WTC11 (cell line): ENCODE results near the gene BOK.

Experiments
- CTCF ChIP-seq: fragments of 200-600 bp; IDR thresholded peaks from 2 replicates; pipeline ENCODE4 v1.8.0; 2022; ENCODE audit warnings: antibody characterized with exemption
- E2F5 ChIP-seq: sonication (generic); formaldehyde crosslinking; IDR thresholded peaks from 2 replicates; pipeline ENCODE4 v1.8.1; 2022; ENCODE audit warnings: mild to moderate bottlenecking, moderate library complexity, missing genetic modification reagents
- GABPB1 ChIP-seq: sonication (generic); formaldehyde crosslinking; IDR thresholded peaks from 2 replicates; pipeline ENCODE4 v1.8.1; 2023; ENCODE audit warnings: mild to moderate bottlenecking, missing genetic modification reagents
- MAX ChIP-seq: sonication (generic); formaldehyde crosslinking; IDR thresholded peaks from 2 replicates; pipeline ENCODE4 v1.8.0; 2022; ENCODE audit warnings: mild to moderate bottlenecking, missing genetic modification reagents
- NR1H2 ChIP-seq: sonication (generic); formaldehyde crosslinking; IDR thresholded peaks from 2 replicates; pipeline ENCODE4 v1.9.0; 2021; ENCODE audit warnings: mild to moderate bottlenecking, moderate library complexity, missing genetic modification reagents
- SOX15 ChIP-seq: fragments of 250-450 bp; sonication (Bioruptor Pico); IDR thresholded peaks from 2 replicates; pipeline ENCODE4 v1.9.0; 2021; ENCODE audit warnings: mild to moderate bottlenecking

GRCh38 chr2:241551998-241552737 is 6.4 kb upstream of the BOK start:
- TF ChIP-seq MAX (no peak), CTCF (no peak), GABPB1 (CRISPR knock-in tag) (no peak), NR1H2 (CRISPR knock-in tag) (no peak), E2F5 (no peak), SOX15 (CRISPR knock-in tag) (no peak)
